ENCODE data around the gene ZDHHC18. TPM values are rescaled to one million over a fixed set of nuclear protein-coding genes. Genes with fewer than 3 reads are reported as not detected.

Gene ZDHHC18, protein sequence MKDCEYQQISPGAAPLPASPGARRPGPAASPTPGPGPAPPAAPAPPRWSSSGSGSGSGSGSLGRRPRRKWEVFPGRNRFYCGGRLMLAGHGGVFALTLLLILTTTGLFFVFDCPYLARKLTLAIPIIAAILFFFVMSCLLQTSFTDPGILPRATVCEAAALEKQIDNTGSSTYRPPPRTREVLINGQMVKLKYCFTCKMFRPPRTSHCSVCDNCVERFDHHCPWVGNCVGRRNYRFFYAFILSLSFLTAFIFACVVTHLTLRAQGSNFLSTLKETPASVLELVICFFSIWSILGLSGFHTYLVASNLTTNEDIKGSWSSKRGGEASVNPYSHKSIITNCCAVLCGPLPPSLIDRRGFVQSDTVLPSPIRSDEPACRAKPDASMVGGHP
- total RNA-seq, result 27.1 and 30.3 TPM in 2 replicates

DNA sequence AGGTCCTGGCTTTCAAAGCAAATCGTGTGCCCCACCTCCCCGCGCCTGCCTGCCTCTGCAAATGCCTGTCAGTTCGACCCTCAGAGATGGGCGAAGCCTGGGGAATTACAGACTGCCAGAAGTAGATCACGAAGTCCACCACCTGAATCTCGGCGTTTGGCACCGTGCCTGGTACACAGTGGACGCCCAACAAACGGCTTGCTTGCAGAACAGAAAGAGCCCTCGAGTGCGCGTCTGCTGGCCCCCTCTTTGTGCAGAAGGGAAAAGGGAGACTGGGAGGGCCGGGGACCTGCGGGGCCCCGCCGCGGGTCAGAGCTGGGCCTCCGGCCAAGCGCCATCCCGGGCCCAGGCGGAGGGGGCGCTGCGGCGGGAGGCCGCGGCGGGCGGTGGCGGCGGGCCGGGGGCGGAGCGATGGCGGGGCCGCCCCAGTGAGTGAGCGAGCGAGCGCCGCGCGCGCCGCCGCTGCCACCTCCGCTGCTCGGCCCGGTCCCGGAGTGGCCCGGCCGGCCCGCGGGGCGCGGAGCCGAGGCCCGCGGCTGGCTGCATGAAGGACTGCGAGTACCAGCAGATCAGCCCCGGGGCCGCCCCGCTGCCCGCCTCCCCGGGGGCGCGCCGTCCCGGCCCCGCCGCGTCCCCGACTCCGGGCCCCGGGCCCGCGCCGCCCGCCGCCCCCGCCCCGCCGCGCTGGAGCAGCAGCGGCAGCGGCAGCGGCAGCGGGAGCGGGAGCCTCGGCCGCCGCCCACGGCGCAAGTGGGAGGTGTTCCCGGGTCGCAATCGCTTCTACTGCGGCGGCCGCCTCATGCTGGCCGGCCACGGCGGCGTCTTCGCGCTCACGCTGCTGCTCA, at the start of gene ZDHHC18:
Gene ZDHHC18 (plus strand): TSS at position 428 of the 845 bp plus-strand sequence. CDS start 117 bp downstream, at position 545.
- intact Hi-C loops (cut with micrococcal nuclease), result no loop called here
- POLR2A ChIA-PET, result interaction anchor here (0.6 to 1.0 kb wide), 4 partner anchors 38 to 134 kb away, joined by 3 to 4 read pairs (median 3); no protein-coding TSS in a partner anchor

DNA sequence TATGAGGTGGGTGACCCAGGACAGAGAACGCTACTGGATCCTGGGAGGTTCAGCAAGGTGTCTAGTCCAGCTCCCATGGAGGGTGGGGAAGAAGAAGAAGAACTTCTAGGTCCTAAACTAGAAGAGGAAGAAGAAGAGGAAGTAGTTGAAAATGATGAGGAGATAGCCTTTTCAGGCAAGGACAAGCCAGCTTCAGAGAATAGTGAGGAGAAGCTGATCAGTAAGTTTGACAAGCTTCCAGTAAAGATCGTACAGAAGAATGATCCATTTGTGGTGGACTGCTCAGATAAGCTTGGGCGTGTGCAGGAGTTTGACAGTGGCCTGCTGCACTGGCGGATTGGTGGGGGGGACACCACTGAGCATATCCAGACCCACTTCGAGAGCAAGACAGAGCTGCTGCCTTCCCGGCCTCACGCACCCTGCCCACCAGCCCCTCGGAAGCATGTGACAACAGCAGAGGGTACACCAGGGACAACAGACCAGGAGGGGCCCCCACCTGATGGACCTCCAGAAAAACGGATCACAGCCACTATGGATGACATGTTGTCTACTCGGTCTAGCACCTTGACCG, 47.3 kb upstream of the ZDHHC18 start:
- ChIA-PET POLR2A (interaction anchor here (1.1 to 1.4 kb wide), 3 partner anchors 81 to 177 kb away, joined by 3 to 6 read pairs (median 3); no protein-coding TSS in a partner anchor), CTCF (interaction anchor here (0.9 to 3.2 kb wide), 3 partner anchors 10 to 82 kb away, joined by 3 to 17 read pairs (median 3); no protein-coding TSS in a partner anchor)
- DNase-seq (no peak), ATAC-seq (ENCODE audit: low read depth) (no peak)
- Mint-ChIP-seq H3K27me3 (no peaks in the 10 kb centered on the region), H3K27ac (peak overlapping the region; percentile 56), H3K4me1 (peaks cover 15% of the 10 kb centered on the region), H3K9me3 (no peaks in the 10 kb centered on the region), H3K36me3 (ENCODE audit: low read depth) (peaks cover 88% of the 10 kb centered on the region), H3K4me3 (no peak overlapping the region)
- intact Hi-C loops (cut with micrococcal nuclease), result no loop called here
- TF ChIP-seq, protein P1, sequence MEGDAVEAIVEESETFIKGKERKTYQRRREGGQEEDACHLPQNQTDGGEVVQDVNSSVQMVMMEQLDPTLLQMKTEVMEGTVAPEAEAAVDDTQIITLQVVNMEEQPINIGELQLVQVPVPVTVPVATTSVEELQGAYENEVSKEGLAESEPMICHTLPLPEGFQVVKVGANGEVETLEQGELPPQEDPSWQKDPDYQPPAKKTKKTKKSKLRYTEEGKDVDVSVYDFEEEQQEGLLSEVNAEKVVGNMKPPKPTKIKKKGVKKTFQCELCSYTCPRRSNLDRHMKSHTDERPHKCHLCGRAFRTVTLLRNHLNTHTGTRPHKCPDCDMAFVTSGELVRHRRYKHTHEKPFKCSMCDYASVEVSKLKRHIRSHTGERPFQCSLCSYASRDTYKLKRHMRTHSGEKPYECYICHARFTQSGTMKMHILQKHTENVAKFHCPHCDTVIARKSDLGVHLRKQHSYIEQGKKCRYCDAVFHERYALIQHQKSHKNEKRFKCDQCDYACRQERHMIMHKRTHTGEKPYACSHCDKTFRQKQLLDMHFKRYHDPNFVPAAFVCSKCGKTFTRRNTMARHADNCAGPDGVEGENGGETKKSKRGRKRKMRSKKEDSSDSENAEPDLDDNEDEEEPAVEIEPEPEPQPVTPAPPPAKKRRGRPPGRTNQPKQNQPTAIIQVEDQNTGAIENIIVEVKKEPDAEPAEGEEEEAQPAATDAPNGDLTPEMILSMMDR (IDR thresholded peaks at IDR 0.05), result no peak

More for the DNA sequence above, at the start of gene ZDHHC18:
- TF ChIP-seq, protein P1 (IDR thresholded peaks at IDR 0.05), result no peak
- Mint-ChIP-seq H3K36me3 (ENCODE audit: low read depth) (peaks cover 13% of the 10 kb centered on the region), H3K9me3 (no peaks in the 10 kb centered on the region), H3K27ac (peak within 1 kb of the TSS; percentile 80), H3K27me3 (no peaks in the 10 kb centered on the region), H3K4me1 (peaks cover 49% of the 10 kb centered on the region), H3K4me3 (peak within 1 kb of the TSS; percentile 90)
- CTCF ChIA-PET, result interaction anchor here (0.6 to 1.8 kb wide), 5 partner anchors 17 to 225 kb away, joined by 3 to 4 read pairs (median 3); no protein-coding TSS in a partner anchor
- DNase-seq (peak; percentile 79), ATAC-seq (ENCODE audit: low read depth) (peak; percentile 92)

DNA sequence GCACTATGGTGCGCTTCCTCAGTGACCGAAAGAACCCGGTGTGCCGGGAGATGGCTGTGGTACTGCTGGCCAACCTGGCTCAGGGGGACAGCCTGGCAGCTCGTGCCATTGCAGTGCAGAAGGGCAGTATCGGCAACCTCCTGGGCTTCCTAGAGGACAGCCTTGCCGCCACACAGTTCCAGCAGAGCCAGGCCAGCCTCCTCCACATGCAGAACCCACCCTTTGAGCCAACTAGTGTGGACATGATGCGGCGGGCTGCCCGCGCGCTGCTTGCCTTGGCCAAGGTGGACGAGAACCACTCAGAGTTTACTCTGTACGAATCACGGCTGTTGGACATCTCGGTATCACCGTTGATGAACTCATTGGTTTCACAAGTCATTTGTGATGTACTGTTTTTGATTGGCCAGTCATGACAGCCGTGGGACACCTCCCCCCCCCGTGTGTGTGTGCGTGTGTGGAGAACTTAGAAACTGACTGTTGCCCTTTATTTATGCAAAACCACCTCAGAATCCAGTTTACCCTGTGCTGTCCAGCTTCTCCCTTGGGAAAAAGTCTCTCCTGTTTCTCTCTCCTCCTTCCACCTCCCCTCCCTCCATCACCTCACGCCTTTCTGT, 46.0 kb upstream of the ZDHHC18 start:
- ChIA-PET POLR2A (interaction anchor here (0.6 to 0.7 kb wide), 2 partner anchors 15 to 73 kb away, joined by 3 to 4 read pairs; no protein-coding TSS in a partner anchor), CTCF (interaction anchor here (3.2 kb wide), 1 partner anchor 9 kb away, joined by 17 read pairs; no protein-coding TSS in a partner anchor)
- ATAC-seq (ENCODE audit: low read depth) (no peak), DNase-seq (no peak)
- peaks cover 75% of the 10 kb centered on the region for H3K36me3 Mint-ChIP-seq (ENCODE audit: low read depth)
- TF ChIP-seq, protein P1 (IDR thresholded peaks at IDR 0.05), result no peak
- H3K9me3 Mint-ChIP-seq, result no peaks in the 10 kb centered on the region
- H3K4me3 Mint-ChIP-seq, result no peak overlapping the region
- intact Hi-C loops (cut with micrococcal nuclease), result no loop called here
- H3K27me3 Mint-ChIP-seq, result no peaks in the 10 kb centered on the region
- H3K4me1 Mint-ChIP-seq, result peaks cover 27% of the 10 kb centered on the region
- peak overlapping the region; percentile 73 for H3K27ac Mint-ChIP-seq

DNA sequence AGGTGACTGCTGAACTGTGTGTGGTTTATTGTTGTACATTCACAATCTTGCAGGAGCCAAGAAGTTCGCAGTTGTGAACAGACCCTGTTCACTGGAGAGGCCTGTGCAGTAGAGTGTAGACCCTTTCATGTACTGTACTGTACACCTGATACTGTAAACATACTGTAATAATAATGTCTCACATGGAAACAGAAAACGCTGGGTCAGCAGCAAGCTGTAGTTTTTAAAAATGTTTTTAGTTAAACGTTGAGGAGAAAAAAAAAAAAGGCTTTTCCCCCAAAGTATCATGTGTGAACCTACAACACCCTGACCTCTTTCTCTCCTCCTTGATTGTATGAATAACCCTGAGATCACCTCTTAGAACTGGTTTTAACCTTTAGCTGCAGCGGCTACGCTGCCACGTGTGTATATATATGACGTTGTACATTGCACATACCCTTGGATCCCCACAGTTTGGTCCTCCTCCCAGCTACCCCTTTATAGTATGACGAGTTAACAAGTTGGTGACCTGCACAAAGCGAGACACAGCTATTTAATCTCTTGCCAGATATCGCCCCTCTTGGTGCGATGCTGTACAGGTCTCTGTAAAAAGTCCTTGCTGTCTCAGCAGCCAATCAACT, 45.2 kb upstream of the ZDHHC18 start:
- peaks cover 67% of the 10 kb centered on the region for H3K36me3 Mint-ChIP-seq (ENCODE audit: low read depth)
- H3K4me1 Mint-ChIP-seq, result peaks cover 36% of the 10 kb centered on the region
- DNase-seq (no peak), ATAC-seq (ENCODE audit: low read depth) (no peak)
- ChIA-PET CTCF (interaction anchor here (0.6 to 1.2 kb wide), 3 partner anchors 8 to 179 kb away, joined by 3 to 4 read pairs (median 3); no protein-coding TSS in a partner anchor), POLR2A (interaction anchor here (0.6 to 1.2 kb wide), 4 partner anchors 15 to 84 kb away, joined by 3 to 5 read pairs (median 4); no protein-coding TSS in a partner anchor)
- TF ChIP-seq, protein P1 (IDR thresholded peaks at IDR 0.05), result no peak
- H3K27me3 Mint-ChIP-seq, result no peaks in the 10 kb centered on the region
- intact Hi-C loops (cut with micrococcal nuclease), result no loop called here
- peak overlapping the region; percentile 62 for H3K27ac Mint-ChIP-seq
- H3K4me3 Mint-ChIP-seq, result no peak overlapping the region
- H3K9me3 Mint-ChIP-seq, result no peaks in the 10 kb centered on the region
